HG03060 (cell line): ENCODE results near the gene SLC29A2.
"Not testable (repeated sequence)": the region's sequence is repeated elsewhere in the genome, so short reads cannot be mapped to it uniquely, and the experiment has no call there.

Experiments
- ATAC-seq: cut with Tn5 transposase; IDR thresholded peaks from one replicate; pipeline ENCODE4 v1.9.1; 2021; ENCODE audit warnings: low read depth, moderate number of reproducible peaks; ENCODE audit not compliant: unreplicated experiment

SLC29A2 gene

GRCh38 chr11:66350560-66351235, 20.9 kb downstream of the SLC29A2 start:
- ATAC-seq: not testable (repeated sequence)

GRCh38 chr11:66349084-66349386, 22.5 kb downstream of the SLC29A2 start:
- no peak for ATAC-seq

- no peak for ATAC-seq
Measured at GRCh38 chr11:66347425-66348276, 23.9 kb downstream of the SLC29A2 start, which contains the start of gene B4GAT1. Gene B4GAT1 (minus strand): TSS chr11:66347629. CDS start chr11:66347545, 84 bp downstream.

- no peak for ATAC-seq
Measured at GRCh38 chr11:66346476-66347424, 24.8 kb downstream of the SLC29A2 start.

GRCh38 chr11:66345316-66345649, 26.3 kb downstream of the SLC29A2 start:
- peak; percentile 6 for ATAC-seq

- ATAC-seq: peak; percentile 49
Measured at GRCh38 chr11:66344550-66345315, 26.8 kb downstream of the SLC29A2 start, which contains the start of gene BRMS1. Gene BRMS1 (minus strand): TSS chr11:66345104. CDS start chr11:66342234, 2,870 bp downstream.

GRCh38 chr11:66343176-66343575, 28.4 kb downstream of the SLC29A2 start:
- ATAC-seq: no peak

- ATAC-seq: no peak
Measured at GRCh38 chr11:66341502-66342126, 29.9 kb downstream of the SLC29A2 start.

- ATAC-seq: no peak
Measured at GRCh38 chr11:66340596-66341501, 30.7 kb downstream of the SLC29A2 start.

GRCh38 chr11:66339686-66340483, 31.7 kb downstream of the SLC29A2 start:
- no peak for ATAC-seq

GRCh38 chr11:66339162-66339675, 32.3 kb downstream of the SLC29A2 start:
- ATAC-seq: no peak

- ATAC-seq: no peak
Measured at GRCh38 chr11:66338276-66339161, 33.0 kb downstream of the SLC29A2 start.

- no peak for ATAC-seq
Measured at GRCh38 chr11:66337103-66337899, 34.3 kb downstream of the SLC29A2 start.

GRCh38 chr11:66336234-66337102, 35.1 kb downstream of the SLC29A2 start, which contains the start of gene RIN1:
Gene RIN1 (minus strand): TSS chr11:66336434. CDS start chr11:66336402, 32 bp downstream.
- ATAC-seq: peak; percentile 70
